GM18511 (cell line): ENCODE results near the gene STK32C.
"Not testable (repeated sequence)": the region's sequence is repeated elsewhere in the genome, so short reads cannot be mapped to it uniquely, and the experiment has no call there.

Source experiments
- ATAC-seq: cut with Tn5 transposase; IDR thresholded peaks from one replicate; pipeline ENCODE4 v1.9.1; 2021; ENCODE audit warnings: mild to moderate bottlenecking, moderate library complexity; ENCODE audit not compliant: unreplicated experiment

The STK32C gene

DNA sequence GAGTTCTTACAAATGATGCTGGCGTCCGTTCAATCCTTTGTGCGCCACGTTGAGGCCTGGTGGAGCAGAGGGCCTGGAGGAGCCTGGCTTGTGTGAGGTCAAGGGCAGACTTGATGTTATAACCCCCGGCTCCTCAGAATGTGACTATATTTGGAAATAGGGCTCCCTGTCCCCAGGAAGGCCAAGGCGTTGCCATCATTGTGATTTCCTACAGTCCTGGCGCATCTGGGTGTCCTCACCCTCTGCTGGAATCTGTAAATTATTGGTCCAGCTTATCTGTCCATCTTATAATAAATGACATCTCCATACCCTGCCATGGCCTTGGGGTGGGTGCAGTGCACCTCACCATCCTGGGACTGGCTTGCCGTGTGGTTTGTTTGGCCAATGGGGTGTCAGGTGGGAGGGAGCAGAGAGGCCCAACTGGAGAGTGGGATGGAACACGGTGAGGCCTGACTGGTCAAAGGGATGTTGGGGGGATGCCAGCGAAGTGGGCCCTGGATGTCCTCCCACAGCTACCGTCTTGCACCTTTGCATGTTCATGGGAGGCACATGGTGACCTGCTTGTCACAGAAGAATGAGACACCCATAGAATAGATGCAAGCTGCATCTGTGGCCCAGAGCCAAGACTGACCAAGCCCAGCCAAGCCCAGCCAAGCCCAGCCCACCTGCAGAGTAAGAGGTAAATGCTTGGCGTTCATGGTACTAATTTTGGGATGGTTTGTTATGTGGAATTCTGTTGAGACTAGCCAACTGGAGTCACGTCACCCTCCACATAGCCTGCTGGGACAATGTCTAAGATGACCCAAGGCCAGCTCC is 13.1 kb upstream of the STK32C start:
- ATAC-seq: peak; percentile 14

DNA sequence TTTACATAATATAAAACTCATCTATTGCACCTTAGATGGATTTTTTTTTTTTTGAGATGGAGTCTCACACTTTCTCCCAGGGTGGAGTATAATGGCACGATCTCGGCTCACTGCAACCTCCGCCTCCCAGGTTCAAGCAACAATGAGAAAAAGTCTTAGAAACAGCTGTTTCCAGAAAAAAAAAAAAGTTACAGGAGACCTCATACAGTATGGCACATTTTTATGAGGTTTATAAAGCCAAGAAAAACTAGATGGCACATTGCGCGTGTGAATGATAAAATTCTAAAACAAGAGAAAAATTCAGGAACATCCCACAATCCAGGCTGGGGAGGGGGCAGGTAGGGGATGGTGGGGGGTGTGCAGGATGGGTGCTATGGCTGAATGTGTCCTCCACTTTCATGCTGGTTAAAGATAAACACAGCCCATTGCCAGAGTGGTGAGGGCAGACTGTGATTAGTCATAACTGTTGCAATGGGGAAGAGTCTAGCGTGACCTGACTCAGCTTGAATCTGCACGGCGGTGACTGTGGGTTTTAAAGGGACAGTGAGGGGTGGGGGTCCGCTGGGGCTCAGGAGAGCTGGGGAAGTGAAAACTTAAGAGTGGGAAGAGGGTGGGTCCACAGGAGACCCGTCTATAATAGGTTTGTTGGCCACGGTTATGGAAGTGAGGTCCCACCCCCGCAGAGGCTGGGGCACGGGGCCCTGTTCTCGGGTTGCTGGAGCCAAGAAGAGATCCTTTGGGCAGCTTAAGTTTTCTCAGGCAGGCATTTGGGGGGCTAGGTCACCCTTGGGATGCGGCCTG is 12.3 kb upstream of the STK32C start:
- peak; percentile 99 for ATAC-seq

DNA sequence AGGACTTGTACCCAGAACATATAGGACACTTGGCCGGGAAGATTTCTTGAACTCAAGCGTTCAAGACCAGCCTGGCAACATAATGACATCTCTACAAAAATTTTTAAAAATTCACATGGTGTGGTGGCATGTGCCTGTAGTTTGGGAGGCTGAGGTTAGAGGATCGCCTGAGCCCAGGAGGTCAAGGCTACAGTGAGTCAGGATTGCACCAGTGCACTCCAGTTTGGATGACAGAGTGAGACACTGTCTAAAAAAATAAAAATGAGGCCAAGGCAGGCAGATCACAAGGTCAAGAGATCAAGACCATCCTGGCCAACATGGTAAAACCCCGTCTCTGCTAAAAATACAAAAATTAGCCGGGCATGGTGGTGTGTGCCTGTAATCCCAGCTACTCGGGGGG is 9.7 kb upstream of the STK32C start:
- not testable (repeated sequence) for ATAC-seq

DNA sequence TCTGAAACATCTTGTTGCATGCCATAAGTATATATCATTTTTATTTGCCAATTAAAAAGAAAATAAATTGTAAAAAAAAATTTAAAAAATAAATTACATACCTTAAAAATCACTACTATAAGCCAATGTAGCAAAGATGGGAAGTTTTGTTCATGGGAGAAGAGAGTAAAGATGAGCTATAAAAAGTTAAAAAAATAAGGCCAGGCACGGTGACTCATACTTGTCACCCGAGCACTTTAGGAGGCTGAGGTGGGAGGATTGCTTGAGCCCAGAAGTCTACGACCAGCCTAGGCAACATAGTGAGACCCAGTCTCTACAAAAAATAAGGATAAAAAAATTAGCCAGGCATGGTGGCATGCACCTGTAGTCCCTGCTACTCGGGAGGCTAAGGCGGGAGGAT is 8.4 kb upstream of the STK32C start:
- no peak for ATAC-seq

DNA sequence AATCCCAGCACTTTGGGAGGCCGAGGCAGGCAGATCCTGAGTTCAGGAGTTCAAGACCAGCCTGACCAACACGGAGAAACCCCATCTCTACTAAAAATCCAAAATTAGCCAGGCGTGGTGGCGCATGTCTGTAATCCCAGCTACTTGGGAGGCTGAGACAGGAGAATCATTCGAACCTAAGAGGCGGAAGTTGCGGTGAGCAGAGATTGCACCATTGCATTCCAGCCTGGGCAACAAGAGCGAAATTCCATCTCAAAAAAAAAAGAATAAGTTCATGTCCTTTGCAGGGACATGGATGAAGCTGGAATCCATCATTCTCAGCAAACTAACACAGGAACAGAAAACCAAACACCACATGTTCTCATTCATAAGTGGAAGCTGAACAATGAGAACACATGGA is 7.1 kb upstream of the STK32C start:
- ATAC-seq: not testable (repeated sequence)

DNA sequence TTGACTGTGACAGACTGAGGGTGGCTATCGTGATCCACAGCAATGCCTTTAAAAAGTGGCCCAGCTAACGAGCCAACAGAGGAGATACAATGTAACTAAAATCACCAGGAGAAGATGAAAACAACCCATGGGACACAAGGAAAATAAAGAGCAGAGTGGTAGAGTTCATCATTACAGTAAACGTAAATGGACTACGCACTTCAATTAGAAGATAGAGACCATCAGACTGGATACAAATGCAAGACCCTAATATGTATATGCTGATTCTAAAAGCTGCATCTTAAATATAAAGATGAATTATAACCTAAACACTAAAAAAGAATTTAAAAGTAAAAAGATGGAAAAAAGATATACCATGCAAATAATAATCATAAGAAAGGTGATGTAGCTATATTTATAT is 6.6 kb upstream of the STK32C start:
- no peak for ATAC-seq

DNA sequence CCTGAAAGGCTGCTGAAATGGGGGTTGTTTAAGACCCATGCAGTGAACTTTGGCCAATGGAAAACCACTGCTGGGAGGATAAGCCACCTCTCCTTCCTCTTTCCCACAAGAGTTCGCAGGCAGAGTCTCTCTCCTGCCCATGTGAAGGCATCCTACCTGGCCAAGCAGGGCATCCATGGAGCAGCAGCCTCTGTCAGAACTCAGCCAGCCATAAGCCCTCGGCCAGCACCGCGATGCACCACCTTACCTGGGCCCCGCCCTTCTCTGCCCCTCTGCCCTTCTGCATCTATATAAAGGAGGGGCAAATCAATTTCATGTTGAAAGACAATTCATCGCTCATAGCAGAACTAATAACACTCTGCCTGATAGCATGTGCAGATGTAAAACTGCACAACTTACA is 6.1 kb upstream of the STK32C start:
- ATAC-seq: no peak

DNA sequence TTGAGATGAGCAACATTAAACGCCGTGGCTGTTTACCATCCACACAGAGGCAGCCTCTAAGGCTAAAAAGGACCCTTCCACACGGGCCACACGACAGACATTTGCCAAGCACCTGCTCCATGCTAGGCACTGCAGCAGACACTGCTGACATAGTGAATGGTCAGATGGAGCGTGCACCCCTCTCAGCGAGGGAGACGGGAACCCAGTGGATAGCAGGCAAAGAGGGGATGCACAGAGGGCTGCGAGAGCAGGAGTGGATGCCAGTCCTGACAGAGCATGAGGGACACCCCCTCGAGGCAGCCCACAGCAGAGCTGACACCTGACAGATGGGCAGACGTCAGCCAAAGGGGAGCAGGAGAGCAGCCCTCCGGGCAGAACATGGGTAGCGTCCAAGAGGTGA is 5.6 kb upstream of the STK32C start:
- no peak for ATAC-seq

DNA sequence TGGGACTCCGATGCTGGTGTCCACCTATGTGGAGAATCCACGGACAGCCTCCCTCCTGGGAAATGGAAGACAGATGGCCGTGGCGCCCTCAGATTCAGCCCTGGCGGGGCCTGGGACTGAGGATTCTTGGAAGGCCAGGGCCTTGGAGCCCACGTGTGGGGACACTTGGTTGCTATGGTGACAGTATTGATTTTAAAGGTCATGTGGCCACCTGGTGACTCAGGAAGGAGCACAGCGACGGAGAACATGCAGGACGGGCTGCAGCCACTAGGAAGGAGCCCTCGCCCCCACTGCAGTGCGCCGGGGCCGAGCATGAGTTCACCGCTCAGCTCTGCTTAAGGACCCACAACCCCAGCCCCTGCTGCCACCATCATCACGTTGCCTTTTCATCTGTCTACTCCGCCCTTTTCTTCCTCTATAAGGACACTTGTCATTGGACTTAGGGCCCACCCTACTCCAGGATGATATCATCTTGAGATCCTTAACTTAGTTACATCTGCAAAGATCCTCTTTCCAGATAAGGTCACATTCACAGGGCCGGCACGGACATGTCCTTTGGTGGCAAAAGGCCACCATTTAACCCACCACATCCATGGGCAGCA is 3.7 kb upstream of the STK32C start:
- ATAC-seq: no peak

DNA sequence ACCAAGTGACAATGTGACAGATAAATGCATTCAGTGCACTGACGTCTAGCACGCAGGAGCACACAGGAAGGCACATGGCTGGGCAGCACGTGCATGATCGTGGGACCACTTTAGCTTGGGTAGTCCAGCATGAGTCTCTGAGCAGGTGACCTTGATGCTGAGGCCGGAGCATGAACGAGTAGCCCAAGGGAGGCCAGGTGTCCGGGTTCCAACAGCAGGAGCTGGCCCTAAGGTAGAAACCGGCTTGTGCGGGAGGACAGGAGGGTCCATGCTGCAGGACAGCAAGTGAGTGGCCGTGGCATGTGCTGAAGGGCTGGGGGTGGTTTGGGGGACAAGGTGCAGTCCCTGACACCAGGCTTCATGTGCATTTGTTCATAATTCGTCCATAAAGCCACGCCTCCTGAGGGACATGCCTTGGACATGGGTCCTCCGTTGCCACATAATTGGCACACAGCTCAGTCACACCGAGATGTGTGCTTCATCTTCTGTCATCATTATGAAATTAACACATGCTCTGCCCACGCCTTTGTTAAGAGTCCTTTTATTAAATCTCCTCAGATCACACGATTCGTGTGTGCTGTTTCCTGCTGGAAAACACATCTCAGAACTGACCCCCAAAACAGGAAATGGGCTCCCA is 3.1 kb upstream of the STK32C start:
- ATAC-seq: no peak

DNA sequence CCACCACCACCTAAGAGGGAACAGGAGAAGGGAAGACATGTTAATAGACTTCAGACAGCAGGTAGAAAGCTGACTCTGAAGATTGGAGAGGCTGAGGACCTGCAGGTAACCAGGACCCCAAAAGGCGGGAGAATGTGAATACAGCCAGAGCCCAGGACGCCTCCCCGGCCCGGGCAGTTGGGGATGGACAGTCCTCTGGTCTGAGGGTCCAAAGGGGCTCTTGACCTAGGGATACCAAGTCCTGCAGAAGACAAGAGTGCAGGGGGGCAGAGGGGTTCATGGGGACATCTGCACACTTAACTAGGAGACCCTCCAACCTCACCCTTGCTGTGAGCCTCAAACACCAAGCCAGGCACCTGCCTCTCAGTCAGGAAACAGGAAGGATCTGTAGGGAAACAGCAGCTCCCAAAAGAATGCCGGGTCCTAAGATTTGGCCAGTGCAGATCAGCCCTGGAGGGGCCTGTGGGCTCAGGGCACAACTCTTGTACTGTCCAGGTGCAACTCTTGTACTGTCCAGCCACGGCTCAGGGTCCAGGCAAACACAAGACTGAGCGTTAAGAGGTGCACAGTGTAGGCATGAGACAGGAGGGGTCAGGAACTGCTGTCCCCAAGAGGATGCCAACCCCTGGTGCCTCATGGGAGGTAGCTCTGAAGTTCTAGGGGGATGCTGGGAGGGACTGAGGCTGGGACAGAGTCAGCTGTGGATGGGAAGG is 2.3 kb upstream of the STK32C start:
- ATAC-seq: no peak

DNA sequence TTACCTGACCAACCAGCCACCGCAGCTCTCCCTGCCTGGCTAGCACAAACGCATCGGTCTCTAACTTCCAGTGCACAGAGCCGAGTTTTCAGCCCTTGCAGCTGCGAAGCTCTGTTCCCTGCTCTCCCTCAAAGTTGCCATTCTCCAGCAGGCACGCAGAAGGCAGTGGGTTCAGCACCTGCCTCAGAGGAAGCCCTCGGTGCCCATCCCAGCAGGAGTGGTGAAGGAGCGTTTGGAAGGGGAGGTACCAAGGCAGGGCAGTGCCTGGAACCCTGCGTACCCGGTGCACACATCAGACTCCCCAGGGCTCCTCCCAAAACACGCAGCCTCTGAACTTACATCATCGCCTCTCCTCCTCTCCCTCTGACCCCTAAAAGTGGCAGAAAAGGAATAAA is 1.7 kb upstream of the STK32C start:
- ATAC-seq: no peak

DNA sequence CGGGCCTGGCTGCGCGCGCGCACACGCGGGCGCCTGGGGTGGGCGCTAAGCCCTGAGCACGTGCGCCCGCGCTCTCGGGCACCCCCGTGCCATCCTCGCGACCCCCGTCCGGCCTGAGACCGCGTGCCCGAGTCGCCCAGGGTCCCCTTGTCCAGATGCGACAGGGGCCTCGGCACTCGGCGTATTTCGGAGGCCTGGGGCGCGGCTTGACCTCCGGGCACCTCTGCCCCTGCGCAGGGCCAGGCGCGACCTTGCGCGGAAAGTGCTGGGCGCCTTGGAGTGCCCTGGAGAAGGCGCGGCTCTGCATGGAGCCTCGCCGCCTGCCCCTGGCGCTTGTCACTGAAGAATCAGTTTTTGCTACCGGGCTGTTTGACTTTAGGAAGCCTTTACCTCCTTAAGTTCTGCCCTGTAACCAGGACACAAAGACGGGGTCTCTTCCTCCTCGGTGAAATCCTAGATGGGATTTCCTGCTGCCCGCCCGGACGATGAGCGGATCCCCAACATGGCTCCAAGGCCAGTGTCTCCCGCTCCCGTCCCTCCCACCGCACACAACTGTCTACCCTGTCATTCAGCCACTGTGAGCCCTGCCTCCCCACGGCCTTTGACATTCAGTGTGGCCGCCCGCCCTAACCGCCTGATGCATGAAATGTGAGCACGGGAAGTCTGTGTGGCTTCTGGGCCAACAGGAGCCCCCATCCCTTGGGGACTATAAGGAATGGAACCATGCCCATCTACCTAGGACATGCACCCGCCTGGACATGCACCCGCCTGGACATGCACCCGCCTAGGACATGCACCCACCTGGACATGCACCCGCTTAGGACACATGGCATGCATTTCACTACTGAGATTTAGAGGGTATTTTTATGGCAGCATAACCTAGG is 1.1 kb upstream of the STK32C start:
- ATAC-seq: peak; percentile 1

DNA sequence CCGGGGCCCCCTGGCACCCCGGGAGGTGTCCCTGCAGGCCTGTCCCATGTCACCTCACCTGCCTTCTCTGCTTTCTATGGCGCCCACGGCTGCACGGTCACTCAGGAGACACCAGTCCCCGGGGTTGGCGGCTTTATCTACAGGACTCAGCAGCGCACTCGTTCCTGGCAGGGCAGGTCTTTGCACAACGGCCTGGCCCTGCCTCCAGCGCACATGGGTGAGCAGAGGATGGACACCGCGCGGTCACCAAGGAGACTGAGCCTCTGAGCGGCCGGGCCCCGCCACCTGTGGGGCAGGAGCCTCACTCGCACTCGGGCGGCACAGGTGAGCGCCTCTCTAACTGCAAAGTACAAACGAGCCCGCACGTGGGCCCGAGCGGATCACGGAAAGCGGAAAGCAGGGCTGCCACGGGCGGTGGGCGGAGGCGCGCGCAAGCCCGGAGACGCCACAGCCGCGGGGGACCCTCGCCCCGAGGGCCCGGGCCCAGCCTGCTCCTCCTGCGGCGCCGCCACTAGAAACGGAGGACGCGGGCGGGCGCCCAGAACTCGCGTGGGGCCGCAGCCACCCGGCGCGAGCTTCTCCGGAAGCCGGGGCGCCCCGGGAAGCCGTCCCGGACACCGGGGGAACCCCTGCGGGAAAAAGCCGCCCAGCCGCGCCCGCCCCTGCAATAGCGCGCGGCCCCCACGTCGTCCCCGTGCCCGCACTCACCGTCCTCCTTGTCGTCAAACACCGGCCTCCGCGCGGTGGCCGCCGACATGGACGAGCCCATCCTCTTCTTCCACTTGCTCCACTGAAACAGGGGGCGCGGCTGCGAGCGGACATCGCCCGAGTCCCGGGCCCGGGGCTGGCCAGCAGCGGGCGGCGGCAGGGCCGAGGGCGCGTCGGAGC is 642 bp downstream of the STK32C start:
- ATAC-seq: peak; percentile 20

DNA sequence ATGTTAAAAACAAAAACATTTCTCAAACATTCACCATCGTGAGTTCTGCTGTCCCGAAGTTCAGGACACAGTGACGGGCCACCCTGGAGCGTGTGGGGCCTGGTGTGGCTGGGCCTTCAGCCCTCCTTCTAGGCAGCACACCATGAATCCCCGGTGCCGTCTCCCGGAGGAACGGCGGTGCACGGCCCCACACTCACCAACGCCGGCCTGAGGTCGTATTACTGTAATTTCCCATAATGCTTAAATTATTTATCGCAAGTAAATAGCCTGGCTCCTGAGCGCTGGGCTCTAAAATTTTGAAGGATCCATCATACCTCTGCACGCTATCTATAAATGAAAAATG is 1.4 kb downstream of the STK32C start:
- no peak for ATAC-seq

DNA sequence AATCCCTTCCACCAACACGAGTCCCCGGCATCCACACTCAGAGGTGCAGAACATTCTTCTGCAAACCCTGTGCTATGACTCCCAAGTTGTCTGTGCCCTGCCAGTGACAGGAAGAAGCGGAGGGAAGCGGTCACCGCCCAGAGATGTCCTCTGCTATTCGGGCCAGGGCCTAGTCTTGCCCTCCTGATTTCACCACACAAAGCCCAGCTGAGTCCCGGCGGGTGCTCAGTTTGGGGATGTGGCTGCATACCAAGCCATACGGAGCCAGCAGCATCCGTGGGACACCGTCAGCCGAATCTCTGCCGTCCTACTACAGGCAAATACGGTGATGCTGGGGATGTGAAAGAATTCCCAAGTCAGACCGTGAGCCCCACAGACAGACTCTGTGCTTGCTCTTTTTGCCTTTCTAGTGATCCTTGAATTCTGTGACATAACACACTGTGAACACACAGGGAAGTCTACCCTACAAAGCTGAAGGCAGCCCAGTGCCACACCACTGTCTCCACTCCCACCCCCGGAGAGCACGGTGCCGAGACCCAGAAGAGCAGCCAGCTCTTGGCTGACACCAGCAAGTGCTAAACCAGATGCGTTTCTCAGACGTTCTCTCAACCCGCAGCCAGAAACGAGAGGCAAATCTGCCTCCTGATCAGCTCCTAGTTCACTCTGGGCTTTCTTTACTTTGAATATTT is 2.0 kb downstream of the STK32C start:
- ATAC-seq: no peak

DNA sequence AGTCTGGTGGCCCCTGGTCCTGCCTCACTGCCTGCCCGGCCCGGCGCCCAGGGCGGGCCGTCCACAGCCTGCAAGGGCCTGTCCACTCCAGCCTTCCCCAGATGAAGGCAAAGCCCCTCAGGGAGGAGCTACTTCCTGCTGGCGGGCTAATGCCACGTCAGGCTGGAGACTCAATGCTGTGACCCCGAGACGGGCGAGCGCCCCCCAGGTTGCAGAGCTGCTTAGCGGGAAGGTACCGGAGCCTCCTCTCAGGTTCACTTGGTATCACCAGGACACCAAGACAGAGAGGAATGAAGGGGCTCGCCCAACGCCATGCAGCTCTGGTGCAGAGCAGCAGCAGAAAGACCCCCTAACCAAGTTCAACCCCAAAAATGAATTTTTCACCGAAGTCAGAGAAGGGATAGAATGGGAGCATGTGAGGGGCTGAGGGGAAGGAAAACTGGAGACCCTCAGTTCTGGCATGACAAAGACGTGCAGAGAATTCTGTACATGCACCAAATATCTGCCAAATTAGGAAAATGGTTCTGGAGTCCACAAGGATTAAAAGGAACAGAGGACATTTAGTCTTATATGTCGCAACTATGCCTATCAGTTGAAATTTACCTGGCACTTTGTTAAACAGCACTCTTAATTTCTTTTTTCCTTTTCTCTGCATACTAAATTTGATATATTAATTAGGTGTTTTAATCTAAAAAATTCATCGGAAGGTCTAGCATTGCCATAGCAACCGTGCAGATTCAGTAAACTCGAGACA is 2.8 kb downstream of the STK32C start:
- no peak for ATAC-seq
